ENCODE results near the gene QSOX1.

DNA sequence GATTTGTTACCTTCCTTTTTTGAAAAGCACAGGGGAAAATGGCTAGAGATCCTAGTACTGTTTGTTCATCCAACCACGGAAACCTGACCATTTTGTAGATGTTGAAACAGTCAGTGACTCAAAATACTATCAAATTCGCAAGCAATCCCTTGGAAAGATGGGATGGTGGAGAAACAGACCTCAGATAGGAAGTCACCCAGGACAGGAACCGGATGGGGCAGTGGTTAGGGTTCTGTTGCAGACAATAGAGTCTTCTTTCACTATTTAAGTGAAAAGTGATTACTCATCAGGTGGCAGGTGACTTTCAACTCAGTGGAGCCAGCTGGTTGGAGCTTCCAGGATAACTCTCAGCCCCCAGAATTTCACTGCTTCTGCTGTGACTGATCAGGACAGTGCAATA is 92.4 kb downstream of the QSOX1 start:
- TF ChIP-seq CTCF (IDR thresholded peaks at IDR 0.05 in 4 of 5, conservative IDR thresholded peaks at IDR 0.05 in 1 of 5) (no peak), POLR2A (IDR thresholded peaks at IDR 0.05) (no peak)
